ENCODE results near the gene CDCP2. TPM values are rescaled to one million over a fixed set of nuclear protein-coding genes. Genes with fewer than 3 reads are reported as not detected.

Gene CDCP2
- polyA plus RNA-seq, 1 donor: not detected

- H3K4me1 ChIP-seq (ENCODE audit: control insufficient read depth, insufficient read depth, low read length): peaks cover 8% of the 10 kb centered on the region
- no peak overlapping the region for H3K27ac ChIP-seq (ENCODE audit: low read length)
- no peak for DNase-seq
- no peaks in the 10 kb centered on the region for H3K9me3 ChIP-seq (ENCODE audit: control insufficient read depth, low read depth, low read length)
- H3K27me3 ChIP-seq (ENCODE audit: control insufficient read depth, insufficient read depth, low read length): peaks cover 2% of the 10 kb centered on the region
- no peaks in the 10 kb centered on the region for H3K36me3 ChIP-seq (ENCODE audit: control insufficient read depth, insufficient read depth, low read length)
- 67% methylated on average over 1 of the region's 11 CpGs for WGBS (ENCODE audit: insufficient coverage, low lambda C conversion rate)
- no peak overlapping the region for H3K4me3 ChIP-seq (ENCODE audit: low read length)
Measured at GRCh38 chr1:54117815-54118563, 34.8 kb downstream of the CDCP2 start.

- H3K9me3 ChIP-seq (ENCODE audit: control insufficient read depth, low read depth, low read length): no peaks in the 10 kb centered on the region
- no peak overlapping the region for H3K27ac ChIP-seq (ENCODE audit: low read length)
Measured at GRCh38 chr1:54115520-54115919, 37.3 kb downstream of the CDCP2 start.

DNA sequence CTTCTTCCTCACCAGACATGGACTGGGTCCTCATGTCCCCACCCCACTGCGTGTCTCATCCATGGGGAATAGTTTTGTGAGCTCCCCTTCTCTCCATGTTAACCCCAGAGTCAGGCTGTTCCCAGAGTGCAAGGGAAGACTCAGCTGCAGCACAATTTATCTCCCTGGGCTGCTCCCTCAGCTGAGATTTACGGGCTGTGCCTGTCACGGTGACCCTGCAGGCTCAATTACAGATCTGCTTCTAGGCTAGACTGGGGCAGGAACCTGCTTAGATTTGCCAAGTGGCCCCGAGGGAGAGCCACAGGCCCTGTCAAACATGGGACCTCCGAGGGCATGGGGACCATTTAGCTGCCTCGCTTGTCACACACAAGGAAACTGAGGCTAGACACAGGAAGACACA lies 37.8 kb downstream of the CDCP2 start:
- Histone ChIP-seq H3K27ac (ENCODE audit: low read length) (no peak overlapping the region), H3K27me3 (ENCODE audit: control insufficient read depth, insufficient read depth, low read length) (no peaks in the 10 kb centered on the region), H3K36me3 (ENCODE audit: control insufficient read depth, insufficient read depth, low read length) (no peaks in the 10 kb centered on the region), H3K9me3 (ENCODE audit: control insufficient read depth, low read depth, low read length) (no peaks in the 10 kb centered on the region), H3K4me3 (ENCODE audit: low read length) (no peak overlapping the region), H3K4me1 (ENCODE audit: control insufficient read depth, insufficient read depth, low read length) (no peaks in the 10 kb centered on the region)
- no peak for DNase-seq
- WGBS (ENCODE audit: insufficient coverage, low lambda C conversion rate): no CpG with 5 or more reads among the region's 6 CpGs

More at GRCh38 chr1:54115520-54115919, 37.3 kb downstream of the CDCP2 start:
- Histone ChIP-seq H3K27me3 (ENCODE audit: control insufficient read depth, insufficient read depth, low read length) (no peaks in the 10 kb centered on the region), H3K4me3 (ENCODE audit: low read length) (no peak overlapping the region), H3K4me1 (ENCODE audit: control insufficient read depth, insufficient read depth, low read length) (no peaks in the 10 kb centered on the region), H3K36me3 (ENCODE audit: control insufficient read depth, insufficient read depth, low read length) (no peaks in the 10 kb centered on the region)
- DNase-seq: no peak
- WGBS (ENCODE audit: insufficient coverage, low lambda C conversion rate): no CpG with 5 or more reads among the region's 3 CpGs

- Histone ChIP-seq H3K9me3 (ENCODE audit: control insufficient read depth, low read depth, low read length) (no peaks in the 10 kb centered on the region), H3K27ac (ENCODE audit: low read length) (no peak overlapping the region), H3K4me3 (ENCODE audit: low read length) (no peak overlapping the region), H3K4me1 (ENCODE audit: control insufficient read depth, insufficient read depth, low read length) (no peaks in the 10 kb centered on the region), H3K27me3 (ENCODE audit: control insufficient read depth, insufficient read depth, low read length) (no peaks in the 10 kb centered on the region), H3K36me3 (ENCODE audit: control insufficient read depth, insufficient read depth, low read length) (no peaks in the 10 kb centered on the region)
- no peak for DNase-seq
- WGBS (ENCODE audit: insufficient coverage, low lambda C conversion rate): no CpG with 5 or more reads among the region's 4 CpGs
Measured at GRCh38 chr1:54114001-54114400, 38.8 kb downstream of the CDCP2 start.

- Histone ChIP-seq H3K4me3 (ENCODE audit: low read length) (no peak overlapping the region), H3K4me1 (ENCODE audit: control insufficient read depth, insufficient read depth, low read length) (no peaks in the 10 kb centered on the region), H3K9me3 (ENCODE audit: control insufficient read depth, low read depth, low read length) (no peaks in the 10 kb centered on the region), H3K36me3 (ENCODE audit: control insufficient read depth, insufficient read depth, low read length) (no peaks in the 10 kb centered on the region), H3K27ac (ENCODE audit: low read length) (no peak overlapping the region), H3K27me3 (ENCODE audit: control insufficient read depth, insufficient read depth, low read length) (no peaks in the 10 kb centered on the region)
- no CpG with 5 or more reads among the region's 5 CpGs for WGBS (ENCODE audit: insufficient coverage, low lambda C conversion rate)
- no peak for DNase-seq
Measured at GRCh38 chr1:54112705-54113368, 40.0 kb downstream of the CDCP2 start.

GRCh38 chr1:54112027-54112426 lies 40.8 kb downstream of the CDCP2 start:
- no peak for DNase-seq
- WGBS (ENCODE audit: insufficient coverage, low lambda C conversion rate): no CpG with 5 or more reads among the region's 7 CpGs
- H3K4me3 ChIP-seq (ENCODE audit: low read length): no peak overlapping the region
- no peaks in the 10 kb centered on the region for H3K27me3 ChIP-seq (ENCODE audit: control insufficient read depth, insufficient read depth, low read length)
- H3K27ac ChIP-seq (ENCODE audit: low read length): no peak overlapping the region
- no peaks in the 10 kb centered on the region for H3K4me1 ChIP-seq (ENCODE audit: control insufficient read depth, insufficient read depth, low read length)
- H3K36me3 ChIP-seq (ENCODE audit: control insufficient read depth, insufficient read depth, low read length): no peaks in the 10 kb centered on the region
- no peaks in the 10 kb centered on the region for H3K9me3 ChIP-seq (ENCODE audit: control insufficient read depth, low read depth, low read length)

GRCh38 chr1:54111624-54112023 lies 41.2 kb downstream of the CDCP2 start:
- no peak for DNase-seq
- Histone ChIP-seq H3K27ac (ENCODE audit: low read length) (no peak overlapping the region), H3K4me1 (ENCODE audit: control insufficient read depth, insufficient read depth, low read length) (no peaks in the 10 kb centered on the region), H3K9me3 (ENCODE audit: control insufficient read depth, low read depth, low read length) (no peaks in the 10 kb centered on the region), H3K4me3 (ENCODE audit: low read length) (no peak overlapping the region), H3K36me3 (ENCODE audit: control insufficient read depth, insufficient read depth, low read length) (no peaks in the 10 kb centered on the region), H3K27me3 (ENCODE audit: control insufficient read depth, insufficient read depth, low read length) (no peaks in the 10 kb centered on the region)
- WGBS (ENCODE audit: insufficient coverage, low lambda C conversion rate): no CpG with 5 or more reads among the region's 3 CpGs

- Histone ChIP-seq H3K9me3 (ENCODE audit: control insufficient read depth, low read depth, low read length) (no peaks in the 10 kb centered on the region), H3K27me3 (ENCODE audit: control insufficient read depth, insufficient read depth, low read length) (no peaks in the 10 kb centered on the region), H3K4me1 (ENCODE audit: control insufficient read depth, insufficient read depth, low read length) (no peaks in the 10 kb centered on the region), H3K4me3 (ENCODE audit: low read length) (no peak overlapping the region), H3K36me3 (ENCODE audit: control insufficient read depth, insufficient read depth, low read length) (no peaks in the 10 kb centered on the region), H3K27ac (ENCODE audit: low read length) (no peak overlapping the region)
- 100% methylated on average over 1 of the region's 10 CpGs for WGBS (ENCODE audit: insufficient coverage, low lambda C conversion rate)
- DNase-seq: no peak
Measured at GRCh38 chr1:54110996-54111395, 41.8 kb downstream of the CDCP2 start.

GRCh38 chr1:54109129-54110090 lies 43.4 kb downstream of the CDCP2 start:
- no peak overlapping the region for H3K27ac ChIP-seq (ENCODE audit: low read length)
- no peaks in the 10 kb centered on the region for H3K9me3 ChIP-seq (ENCODE audit: control insufficient read depth, low read depth, low read length)
- DNase-seq: no peak
- no peaks in the 10 kb centered on the region for H3K27me3 ChIP-seq (ENCODE audit: control insufficient read depth, insufficient read depth, low read length)
- WGBS (ENCODE audit: insufficient coverage, low lambda C conversion rate): 83% methylated on average over 1 of the region's 6 CpGs
- no peak overlapping the region for H3K4me3 ChIP-seq (ENCODE audit: low read length)
- H3K4me1 ChIP-seq (ENCODE audit: control insufficient read depth, insufficient read depth, low read length): no peaks in the 10 kb centered on the region
- no peaks in the 10 kb centered on the region for H3K36me3 ChIP-seq (ENCODE audit: control insufficient read depth, insufficient read depth, low read length)

DNA sequence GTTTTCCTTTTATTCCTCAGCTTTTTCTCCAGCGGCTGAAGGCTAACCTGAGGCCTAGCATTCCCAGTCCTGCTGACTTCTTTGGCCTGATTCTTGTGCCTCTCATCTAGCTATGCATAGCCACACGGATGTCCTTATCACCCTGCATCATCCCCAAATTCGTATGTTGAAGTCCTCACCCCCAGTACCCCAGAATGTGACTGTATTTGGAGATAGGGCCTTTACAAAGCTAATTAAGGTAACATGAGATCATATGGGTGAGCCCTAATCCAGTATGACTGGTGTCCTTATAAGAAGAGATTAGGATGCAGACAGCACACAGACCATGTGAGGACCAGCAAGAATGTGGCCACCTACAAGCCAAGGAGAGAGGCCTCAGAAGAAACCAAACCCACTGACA lies 44.6 kb downstream of the CDCP2 start:
- H3K27me3 ChIP-seq (ENCODE audit: control insufficient read depth, insufficient read depth, low read length): no peaks in the 10 kb centered on the region
- no peaks in the 10 kb centered on the region for H3K4me1 ChIP-seq (ENCODE audit: control insufficient read depth, insufficient read depth, low read length)
- no peak overlapping the region for H3K4me3 ChIP-seq (ENCODE audit: low read length)
- no peaks in the 10 kb centered on the region for H3K36me3 ChIP-seq (ENCODE audit: control insufficient read depth, insufficient read depth, low read length)
- H3K9me3 ChIP-seq (ENCODE audit: control insufficient read depth, low read depth, low read length): no peaks in the 10 kb centered on the region
- no CpG with 5 or more reads among the region's 3 CpGs for WGBS (ENCODE audit: insufficient coverage, low lambda C conversion rate)
- H3K27ac ChIP-seq (ENCODE audit: low read length): no peak overlapping the region
- DNase-seq: no peak
